GM06990 (cell line): ENCODE results near the gene PTGIS.

ENCODE experiments used
- DNase-seq: peaks from one replicate; pipeline ENCODE4 v3.0.0-alpha.2; 2011; ENCODE audit not compliant: insufficient read length; ENCODE audit errors: extremely low read depth
- H3K27me3 ChIP-seq: replicated peaks from 2 replicates; pipeline ENCODE4 v1.6.0; 2011; ENCODE audit warnings: low read length; ENCODE audit not compliant: control insufficient read depth, insufficient read depth
- H3K36me3 ChIP-seq: 2 replicates; pipeline ENCODE4 v1.5.1; 2011; ENCODE audit warnings: low read length; ENCODE audit not compliant: control insufficient read depth, insufficient read depth
- H3K4me3 ChIP-seq: replicated peaks from 2 replicates; pipeline ENCODE4 v1.5.1; 2011; ENCODE audit warnings: low read depth, mild to moderate bottlenecking, control low read depth, low read length
- CTCF ChIP-seq: IDR thresholded peaks from 2 replicates; pipeline ENCODE4 v1.5.1; 2011; ENCODE audit warnings: low read length, control low read depth, mild to moderate bottlenecking, inconsistent platforms; ENCODE audit not compliant: insufficient read depth, poor library complexity, severe bottlenecking

Gene PTGIS

DNA sequence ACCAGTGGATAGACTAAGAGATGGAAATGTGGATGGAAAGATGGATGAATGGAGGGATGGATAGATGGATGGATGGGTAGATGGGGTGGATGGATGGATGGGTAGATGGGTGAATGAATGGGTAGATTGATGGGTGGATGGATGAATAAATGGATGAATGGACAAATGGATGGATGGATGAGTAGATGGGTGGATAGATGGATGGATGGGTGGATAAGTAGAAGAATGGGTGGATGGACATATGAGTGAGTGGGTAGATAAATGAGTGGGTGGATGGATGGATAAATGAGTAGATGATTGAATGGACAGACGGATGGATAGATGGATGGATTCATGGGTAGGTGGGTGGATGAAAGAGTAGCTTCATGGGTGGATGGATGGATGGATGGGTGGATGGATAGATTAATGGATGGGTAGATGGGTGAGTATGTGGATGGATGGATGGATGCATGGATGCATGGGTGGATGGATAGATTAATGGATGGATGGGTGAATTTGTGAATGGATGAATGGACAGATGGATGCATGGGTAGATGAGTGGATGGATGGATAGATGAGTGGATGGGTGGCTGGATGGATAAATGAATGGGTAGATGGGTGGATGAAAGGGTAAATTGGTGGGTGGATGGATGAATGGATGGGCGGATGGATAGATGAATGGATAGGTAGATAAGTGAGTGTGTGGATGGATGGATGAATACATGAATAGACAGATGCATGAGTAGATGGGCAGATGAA is 56.0 kb downstream of the PTGIS start:
- no peak for TF ChIP-seq CTCF
- no peak for DNase-seq
- H3K36me3 ChIP-seq, result no peaks in the 10 kb centered on the region
- H3K27me3 ChIP-seq, result peaks cover 1% of the 10 kb centered on the region
- no peak overlapping the region for H3K4me3 ChIP-seq

- no peak for TF ChIP-seq CTCF
- Histone ChIP-seq H3K4me3 (no peak overlapping the region), H3K36me3 (no peaks in the 10 kb centered on the region), H3K27me3 (peaks cover 2% of the 10 kb centered on the region)
- no peak for DNase-seq
Measured at GRCh38 chr20:49510562-49511122, 57.3 kb downstream of the PTGIS start.

DNA sequence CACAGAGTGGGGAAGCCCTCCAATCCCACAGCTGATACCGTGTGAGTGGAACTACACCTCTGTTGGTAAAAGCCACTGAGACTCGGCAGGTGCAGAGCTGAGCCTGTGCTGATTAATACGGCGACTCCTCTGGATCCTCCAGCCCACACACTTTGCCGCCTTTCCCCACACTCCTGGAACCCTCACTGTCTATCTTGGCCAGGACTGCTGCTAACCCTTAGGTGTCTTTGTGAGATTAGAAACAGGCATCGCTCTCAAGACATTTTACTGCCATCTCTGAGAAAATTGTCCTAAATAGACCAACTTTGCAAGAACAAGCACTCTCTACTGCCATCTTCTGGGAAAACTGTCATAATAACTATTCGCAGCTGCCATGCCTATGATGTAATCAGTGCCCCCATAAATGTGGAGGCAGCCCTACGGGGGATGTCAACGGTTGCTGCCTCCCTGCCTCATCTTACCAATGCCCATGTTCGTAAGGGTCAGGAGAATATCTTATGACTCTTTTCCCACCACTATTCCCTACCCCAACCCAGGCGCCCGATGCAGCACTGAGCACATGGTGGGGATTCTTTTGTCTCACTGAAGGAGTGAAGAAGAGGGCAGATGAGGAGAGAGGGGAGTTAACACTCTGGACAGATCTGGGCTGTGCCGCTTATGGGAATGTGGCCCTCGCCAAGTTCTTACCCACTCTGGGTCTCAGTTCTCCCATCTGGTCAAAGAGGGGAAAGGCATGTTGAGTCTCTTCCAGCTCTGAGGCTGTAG is 59.3 kb downstream of the PTGIS start:
- no peak for DNase-seq

DNA sequence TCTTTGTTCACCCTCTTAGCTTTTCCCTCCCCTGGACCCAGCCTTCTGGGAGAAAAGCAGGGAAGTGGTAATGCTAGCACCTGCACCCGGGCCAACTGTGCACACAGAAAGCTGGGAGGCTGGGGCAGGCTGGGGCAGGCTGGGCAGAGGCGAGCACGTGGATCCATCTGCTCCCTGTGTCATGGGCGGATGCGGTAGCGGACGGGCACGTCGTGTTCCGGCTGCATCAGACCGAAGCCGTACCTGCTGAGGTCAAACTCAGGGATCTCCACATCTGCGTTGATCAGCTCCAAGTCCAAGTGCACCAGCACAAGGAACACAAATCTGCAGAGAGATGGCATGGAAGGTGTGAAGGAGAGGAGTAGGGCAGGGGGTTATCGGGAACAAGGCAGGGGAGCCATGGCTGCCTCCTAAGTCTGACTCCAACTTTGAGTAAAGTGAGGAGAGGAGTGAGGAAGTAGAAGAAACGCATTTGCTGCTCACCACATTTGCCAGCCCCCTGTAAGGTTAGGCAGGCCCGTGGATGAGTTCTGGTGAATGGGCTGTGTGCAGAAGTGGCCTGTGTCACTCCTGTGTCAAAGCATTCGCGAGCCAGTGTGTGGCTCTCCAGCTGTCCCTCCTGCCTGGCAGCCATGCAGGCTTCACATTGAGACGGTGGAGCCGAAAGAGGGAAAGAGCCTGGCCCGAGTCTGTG is 60.0 kb downstream of the PTGIS start:
- Histone ChIP-seq H3K4me3 (no peak overlapping the region), H3K36me3 (no peaks in the 10 kb centered on the region), H3K27me3 (peaks cover 2% of the 10 kb centered on the region)
- DNase-seq, result no peak
- no peak for TF ChIP-seq CTCF

More for the DNA sequence above, 59.3 kb downstream of the PTGIS start:
- Histone ChIP-seq H3K27me3 (peaks cover 2% of the 10 kb centered on the region), H3K4me3 (no peak overlapping the region), H3K36me3 (no peaks in the 10 kb centered on the region)
- TF ChIP-seq CTCF, result peak; percentile 56

DNA sequence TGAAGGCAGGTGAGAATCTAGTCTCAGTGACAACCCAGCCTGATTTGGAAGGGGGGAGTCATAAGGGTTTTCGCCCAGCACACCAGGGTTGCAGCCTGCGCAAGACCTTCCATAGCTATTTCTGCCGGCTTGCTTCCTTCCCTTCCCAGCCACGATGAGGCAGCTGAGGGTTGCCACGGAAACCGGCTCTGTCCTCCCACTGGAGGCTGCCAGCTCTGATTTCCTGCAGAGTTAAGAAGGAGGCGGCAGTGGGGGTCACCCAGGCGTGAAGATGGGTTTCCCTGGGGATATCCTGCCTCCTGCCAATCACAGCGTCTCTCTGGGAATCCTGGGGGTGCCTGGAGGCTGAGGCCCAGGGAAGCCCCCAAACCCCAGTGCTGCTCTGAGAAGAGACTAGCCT is 62.4 kb downstream of the PTGIS start:
- DNase-seq, result no peak
- no peaks in the 10 kb centered on the region for H3K36me3 ChIP-seq
- no peak for TF ChIP-seq CTCF
- H3K4me3 ChIP-seq, result no peak overlapping the region
- peaks cover 2% of the 10 kb centered on the region for H3K27me3 ChIP-seq
